ENCODE measurements around the gene PI4KA.

Gene PI4KA

GRCh38 chr22:20814221-20814808 is 44.3 kb downstream of the PI4KA start:
- no peak for TF ChIP-seq GLIS3 (CRISPR knock-in tag; IDR thresholded peaks at IDR 0.05)
- no peak for TF ChIP-seq ZNF70 (CRISPR knock-in tag; IDR thresholded peaks at IDR 0.05)
- no peak for TF ChIP-seq TCF4 (CRISPR knock-in tag; IDR thresholded peaks at IDR 0.05; ENCODE audit: borderline replicate concordance)
- no peak for TF ChIP-seq OSR1 (CRISPR knock-in tag; IDR thresholded peaks at IDR 0.05)
- no peak for TF ChIP-seq ZNF565 (CRISPR knock-in tag; conservative IDR thresholded peaks at IDR 0.05; ENCODE audit: low read depth)
- TF ChIP-seq, protein P1, sequence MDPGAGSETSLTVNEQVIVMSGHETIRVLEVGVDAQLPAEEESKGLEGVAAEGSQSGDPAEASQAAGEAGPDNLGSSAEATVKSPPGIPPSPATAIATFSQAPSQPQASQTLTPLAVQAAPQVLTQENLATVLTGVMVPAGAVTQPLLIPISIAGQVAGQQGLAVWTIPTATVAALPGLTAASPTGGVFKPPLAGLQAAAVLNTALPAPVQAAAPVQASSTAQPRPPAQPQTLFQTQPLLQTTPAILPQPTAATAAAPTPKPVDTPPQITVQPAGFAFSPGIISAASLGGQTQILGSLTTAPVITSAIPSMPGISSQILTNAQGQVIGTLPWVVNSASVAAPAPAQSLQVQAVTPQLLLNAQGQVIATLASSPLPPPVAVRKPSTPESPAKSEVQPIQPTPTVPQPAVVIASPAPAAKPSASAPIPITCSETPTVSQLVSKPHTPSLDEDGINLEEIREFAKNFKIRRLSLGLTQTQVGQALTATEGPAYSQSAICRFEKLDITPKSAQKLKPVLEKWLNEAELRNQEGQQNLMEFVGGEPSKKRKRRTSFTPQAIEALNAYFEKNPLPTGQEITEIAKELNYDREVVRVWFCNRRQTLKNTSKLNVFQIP (CRISPR knock-in tag; IDR thresholded peaks at IDR 0.05; ENCODE audit: borderline replicate concordance, low read depth): no peak
- TF ChIP-seq PATZ1 (CRISPR knock-in tag; IDR thresholded peaks at IDR 0.05; ENCODE audit: borderline replicate concordance): no peak
- TF ChIP-seq ZC3H10 (CRISPR knock-in tag; IDR thresholded peaks at IDR 0.05): no peak
- no peak for TF ChIP-seq SNAI2 (CRISPR knock-in tag; IDR thresholded peaks at IDR 0.05)
- TF ChIP-seq PPARA (CRISPR knock-in tag; IDR thresholded peaks at IDR 0.05; ENCODE audit: borderline replicate concordance): no peak
- TF ChIP-seq ISL1 (CRISPR knock-in tag; IDR thresholded peaks at IDR 0.05): no peak
- TF ChIP-seq ZFP30 (CRISPR knock-in tag; IDR thresholded peaks at IDR 0.05): no peak
- TF ChIP-seq, protein P2, sequence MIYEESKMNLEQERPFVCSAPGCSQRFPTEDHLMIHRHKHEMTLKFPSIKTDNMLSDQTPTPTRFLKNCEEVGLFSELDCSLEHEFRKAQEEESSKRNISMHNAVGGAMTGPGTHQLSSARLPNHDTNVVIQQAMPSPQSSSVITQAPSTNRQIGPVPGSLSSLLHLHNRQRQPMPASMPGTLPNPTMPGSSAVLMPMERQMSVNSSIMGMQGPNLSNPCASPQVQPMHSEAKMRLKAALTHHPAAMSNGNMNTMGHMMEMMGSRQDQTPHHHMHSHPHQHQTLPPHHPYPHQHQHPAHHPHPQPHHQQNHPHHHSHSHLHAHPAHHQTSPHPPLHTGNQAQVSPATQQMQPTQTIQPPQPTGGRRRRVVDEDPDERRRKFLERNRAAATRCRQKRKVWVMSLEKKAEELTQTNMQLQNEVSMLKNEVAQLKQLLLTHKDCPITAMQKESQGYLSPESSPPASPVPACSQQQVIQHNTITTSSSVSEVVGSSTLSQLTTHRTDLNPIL (CRISPR knock-in tag; IDR thresholded peaks at IDR 0.05; ENCODE audit: low read depth): no peak
- TF ChIP-seq TOX (CRISPR knock-in tag; IDR thresholded peaks at IDR 0.05; ENCODE audit: borderline replicate concordance): no peak
- TF ChIP-seq BACH2 (CRISPR knock-in tag; IDR thresholded peaks at IDR 0.05; ENCODE audit: borderline replicate concordance): no peak
- no peak for ATAC-seq

GRCh38 chr22:20813056-20813455 is 45.6 kb downstream of the PI4KA start:
- no peak for TF ChIP-seq ISL1 (CRISPR knock-in tag; IDR thresholded peaks at IDR 0.05)
- no peak for TF ChIP-seq TCF4 (CRISPR knock-in tag; IDR thresholded peaks at IDR 0.05; ENCODE audit: borderline replicate concordance)
- no peak for TF ChIP-seq TOX (CRISPR knock-in tag; IDR thresholded peaks at IDR 0.05; ENCODE audit: borderline replicate concordance)
- no peak for TF ChIP-seq ZNF565 (CRISPR knock-in tag; conservative IDR thresholded peaks at IDR 0.05; ENCODE audit: low read depth)
- TF ChIP-seq ZFP30 (CRISPR knock-in tag; IDR thresholded peaks at IDR 0.05): no peak
- TF ChIP-seq RARB (CRISPR knock-in tag; IDR thresholded peaks at IDR 0.05): no peak
- TF ChIP-seq, protein P3, sequence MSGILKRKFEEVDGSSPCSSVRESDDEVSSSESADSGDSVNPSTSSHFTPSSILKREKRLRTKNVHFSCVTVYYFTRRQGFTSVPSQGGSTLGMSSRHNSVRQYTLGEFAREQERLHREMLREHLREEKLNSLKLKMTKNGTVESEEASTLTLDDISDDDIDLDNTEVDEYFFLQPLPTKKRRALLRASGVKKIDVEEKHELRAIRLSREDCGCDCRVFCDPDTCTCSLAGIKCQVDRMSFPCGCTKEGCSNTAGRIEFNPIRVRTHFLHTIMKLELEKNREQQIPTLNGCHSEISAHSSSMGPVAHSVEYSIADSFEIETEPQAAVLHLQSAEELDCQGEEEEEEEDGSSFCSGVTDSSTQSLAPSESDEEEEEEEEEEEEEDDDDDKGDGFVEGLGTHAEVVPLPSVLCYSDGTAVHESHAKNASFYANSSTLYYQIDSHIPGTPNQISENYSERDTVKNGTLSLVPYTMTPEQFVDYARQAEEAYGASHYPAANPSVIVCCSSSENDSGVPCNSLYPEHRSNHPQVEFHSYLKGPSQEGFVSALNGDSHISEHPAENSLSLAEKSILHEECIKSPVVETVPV (CRISPR knock-in tag; IDR thresholded peaks at IDR 0.05): no peak
- TF ChIP-seq, protein P1 (CRISPR knock-in tag; IDR thresholded peaks at IDR 0.05; ENCODE audit: borderline replicate concordance, low read depth): no peak
- TF ChIP-seq SNAI2 (CRISPR knock-in tag; IDR thresholded peaks at IDR 0.05): no peak
- TF ChIP-seq, protein P2 (CRISPR knock-in tag; IDR thresholded peaks at IDR 0.05; ENCODE audit: low read depth): no peak
- no peak for TF ChIP-seq OSR1 (CRISPR knock-in tag; IDR thresholded peaks at IDR 0.05)
- TF ChIP-seq ESRRG (CRISPR knock-in tag; IDR thresholded peaks at IDR 0.05): no peak
- TF ChIP-seq CSDC2 (CRISPR knock-in tag; IDR thresholded peaks at IDR 0.05): no peak
- ATAC-seq: no peak

Data from SK-N-SH treated with all-trans-retinoic acid at 6 μM for 48 hours (cell line).